Keratinocyte (primary cell): Measurements from ENCODE around the gene KCNH1.

Source experiments
- EZH2 ChIP-seq: IDR thresholded peaks from one replicate; pipeline ENCODE4 v1.6.1; 2012; ENCODE audit warnings: inconsistent platforms, mild to moderate bottlenecking, low read length, moderate library complexity
- TF ChIP-seq, protein P1 (sequence below), 3 experiments: IDR thresholded peaks in 1 of 3; conservative IDR thresholded peaks in 1 of 3; optimal IDR thresholded peaks in 1 of 3; 2 replicates in 2 of 3; 3 replicates in 1 of 3; pipeline versions ENCODE3 to v1.5.1; 2011; ENCODE audit warnings: low read length in 3 of 3, mild to moderate bottlenecking in 3 of 3, moderate library complexity in 2 of 3, control low read depth in 1 of 3, inconsistent platforms in 1 of 3; ENCODE audit not compliant: insufficient read depth in 2 of 3; ENCODE audit errors: extremely low read depth in 1 of 3

DNA sequence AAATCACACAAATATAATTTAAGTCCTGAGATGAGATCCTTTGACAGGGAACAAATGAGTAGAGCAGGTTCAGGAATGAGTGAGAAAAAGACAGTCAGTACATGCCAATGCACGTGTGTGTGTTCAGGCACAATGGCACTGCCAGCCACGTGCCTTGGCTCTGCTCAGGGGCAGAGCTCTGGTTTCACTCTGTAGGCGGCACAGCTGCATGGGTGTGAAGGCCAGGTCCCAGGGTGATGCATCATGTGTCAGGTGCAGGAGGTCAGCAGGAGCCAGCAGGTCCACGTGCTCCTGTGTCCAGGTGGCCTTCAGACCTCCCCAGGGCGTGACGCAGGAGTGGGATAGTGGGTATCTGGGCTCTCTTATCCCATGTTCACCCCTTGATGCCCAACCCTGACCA lies 386.1 kb downstream of the KCNH1 start:
- TF ChIP-seq, protein P1, sequence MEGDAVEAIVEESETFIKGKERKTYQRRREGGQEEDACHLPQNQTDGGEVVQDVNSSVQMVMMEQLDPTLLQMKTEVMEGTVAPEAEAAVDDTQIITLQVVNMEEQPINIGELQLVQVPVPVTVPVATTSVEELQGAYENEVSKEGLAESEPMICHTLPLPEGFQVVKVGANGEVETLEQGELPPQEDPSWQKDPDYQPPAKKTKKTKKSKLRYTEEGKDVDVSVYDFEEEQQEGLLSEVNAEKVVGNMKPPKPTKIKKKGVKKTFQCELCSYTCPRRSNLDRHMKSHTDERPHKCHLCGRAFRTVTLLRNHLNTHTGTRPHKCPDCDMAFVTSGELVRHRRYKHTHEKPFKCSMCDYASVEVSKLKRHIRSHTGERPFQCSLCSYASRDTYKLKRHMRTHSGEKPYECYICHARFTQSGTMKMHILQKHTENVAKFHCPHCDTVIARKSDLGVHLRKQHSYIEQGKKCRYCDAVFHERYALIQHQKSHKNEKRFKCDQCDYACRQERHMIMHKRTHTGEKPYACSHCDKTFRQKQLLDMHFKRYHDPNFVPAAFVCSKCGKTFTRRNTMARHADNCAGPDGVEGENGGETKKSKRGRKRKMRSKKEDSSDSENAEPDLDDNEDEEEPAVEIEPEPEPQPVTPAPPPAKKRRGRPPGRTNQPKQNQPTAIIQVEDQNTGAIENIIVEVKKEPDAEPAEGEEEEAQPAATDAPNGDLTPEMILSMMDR (optimal IDR thresholded peaks at IDR 0.05 in 1 of 3, IDR thresholded peaks at IDR 0.05 in 1 of 3, conservative IDR thresholded peaks at IDR 0.05 in 1 of 3; ENCODE audit: extremely low read depth in 1 of 3, insufficient read depth in 2 of 3, low read length in 3 of 3): no peak
- TF ChIP-seq EZH2: no peak
